Tibial nerve (tissue), 4 donors: Measurements from ENCODE around the gene PROM1. TPM values are rescaled to one million over a fixed set of nuclear protein-coding genes. Genes with fewer than 3 reads are reported as not detected.

Experiments
- DNase-seq, 2 donors: peaks; one replicate each; pipeline ENCODE4 v3.0.0-alpha.2; 2019; ENCODE audit warnings: low spot score in 2 of 2
- H3K27ac ChIP-seq, 4 donors: fragments of 200-600 bp; sonication (generic) in 3 of 4; one replicate each; pipeline ENCODE4 v1.5.1; 2017 to 2019; ENCODE audit warnings: mild to moderate bottlenecking in 1 of 4
- H3K27me3 ChIP-seq, 2 donors: fragments of 200-600 bp; sonication (generic) in 1 of 2; one replicate each; pipeline versions ENCODE4 v1.5.1 to v1.6.0; 2017 to 2019
- H3K36me3 ChIP-seq, 3 donors: fragments of 200-600 bp; sonication (generic); one replicate each; pipeline ENCODE4 v1.5.1; 2018 to 2019
- H3K4me1 ChIP-seq, 4 donors: fragments of 200-600 bp; sonication (generic) in 3 of 4; one replicate each; pipeline ENCODE4 v1.5.1; 2017 to 2019
- H3K4me3 ChIP-seq, 4 donors: fragments of 200-600 bp; sonication (generic) in 3 of 4; one replicate each; pipeline ENCODE4 v1.5.1; 2017 to 2019; ENCODE audit warnings: mild to moderate bottlenecking in 1 of 4, moderate library complexity in 1 of 4
- H3K9me3 ChIP-seq, 4 donors: fragments of 200-600 bp; sonication (generic) in 3 of 4; one replicate each; pipeline ENCODE4 v1.5.1; 2017 to 2019
- EP300 ChIP-seq, 2 donors: sonication (generic); formaldehyde crosslinking; IDR thresholded peaks; one replicate each; pipeline ENCODE4 v1.6.1; 2017; ENCODE audit warnings: antibody characterized with exemption in 2 of 2, mild to moderate bottlenecking in 1 of 2
- POLR2A ChIP-seq, 2 donors: fragments of 450-650 bp; IDR thresholded peaks; one replicate each; pipeline ENCODE4 v1.6.1; 2017; ENCODE audit warnings: antibody characterized with exemption in 2 of 2, mild to moderate bottlenecking in 2 of 2, moderate library complexity in 2 of 2
- WGBS, 2 donors: methylation state at CpG; one replicate each; pipeline ENCODE4 v1.1.5; 2018; 5-methylcytosine and 5-hydroxymethylcytosine counted together
- total RNA-seq, 4 donors: library from RNA; depleted of rRNA; stranded (reverse); fragments of >200 nt; gene quantifications; one replicate each; pipeline ENCODE4 v1.1.0, GENCODE V29; 2016
- TF ChIP-seq, protein P1 (sequence below), 5 experiments: fragments of 200-600 bp in 3 of 5; fragments of 450-650 bp in 2 of 5; sonication (generic) in 3 of 5; IDR thresholded peaks; one replicate each; pipeline ENCODE4 v1.5.1; 2016 to 2019; ENCODE audit warnings: antibody characterized with exemption in 5 of 5, mild to moderate bottlenecking in 3 of 5, moderate library complexity in 2 of 5

PROM1 gene
- total RNA-seq, 4 donors from 2014 or later = not detected

GRCh38 chr4:16043642-16044498 lies 40.0 kb downstream of the PROM1 start:
- Histone ChIP-seq H3K4me3 (no peak overlapping the region), H3K27ac (no peak overlapping the region), H3K27me3 (peaks cover 0 to 4% of the 10 kb centered on the region in 2 donors), H3K36me3 (no peaks in the 10 kb centered on the region), H3K9me3 (no peaks in the 10 kb centered on the region), H3K4me1 (peaks cover 0 to 1% (median 0%) of the 10 kb centered on the region in 4 donors)
- no peak for TF ChIP-seq EP300 (IDR thresholded peaks at IDR 0.05)
- TF ChIP-seq POLR2A (IDR thresholded peaks at IDR 0.05) = no peak
- TF ChIP-seq, protein P1, sequence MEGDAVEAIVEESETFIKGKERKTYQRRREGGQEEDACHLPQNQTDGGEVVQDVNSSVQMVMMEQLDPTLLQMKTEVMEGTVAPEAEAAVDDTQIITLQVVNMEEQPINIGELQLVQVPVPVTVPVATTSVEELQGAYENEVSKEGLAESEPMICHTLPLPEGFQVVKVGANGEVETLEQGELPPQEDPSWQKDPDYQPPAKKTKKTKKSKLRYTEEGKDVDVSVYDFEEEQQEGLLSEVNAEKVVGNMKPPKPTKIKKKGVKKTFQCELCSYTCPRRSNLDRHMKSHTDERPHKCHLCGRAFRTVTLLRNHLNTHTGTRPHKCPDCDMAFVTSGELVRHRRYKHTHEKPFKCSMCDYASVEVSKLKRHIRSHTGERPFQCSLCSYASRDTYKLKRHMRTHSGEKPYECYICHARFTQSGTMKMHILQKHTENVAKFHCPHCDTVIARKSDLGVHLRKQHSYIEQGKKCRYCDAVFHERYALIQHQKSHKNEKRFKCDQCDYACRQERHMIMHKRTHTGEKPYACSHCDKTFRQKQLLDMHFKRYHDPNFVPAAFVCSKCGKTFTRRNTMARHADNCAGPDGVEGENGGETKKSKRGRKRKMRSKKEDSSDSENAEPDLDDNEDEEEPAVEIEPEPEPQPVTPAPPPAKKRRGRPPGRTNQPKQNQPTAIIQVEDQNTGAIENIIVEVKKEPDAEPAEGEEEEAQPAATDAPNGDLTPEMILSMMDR (IDR thresholded peaks at IDR 0.05) = no peak
- DNase-seq = no peak
- 73 to 79% methylated on average over 11 of the region's 11 CpGs for WGBS, 2 donors

- TF ChIP-seq POLR2A (IDR thresholded peaks at IDR 0.05) (no peak), EP300 (IDR thresholded peaks at IDR 0.05) (no peak)
- TF ChIP-seq, protein P1 (IDR thresholded peaks at IDR 0.05) = no peak
- no peaks in the 10 kb centered on the region for H3K36me3 ChIP-seq
- H3K27ac ChIP-seq = no peak overlapping the region
- DNase-seq = no peak
- no peaks in the 10 kb centered on the region for H3K4me1 ChIP-seq
- no peak overlapping the region for H3K4me3 ChIP-seq
- WGBS, 2 donors = 96% methylated on average over 5 of the region's 5 CpGs
- no peaks in the 10 kb centered on the region for H3K9me3 ChIP-seq
- no peaks in the 10 kb centered on the region for H3K27me3 ChIP-seq
Observed at GRCh38 chr4:16039139-16039538, 44.7 kb downstream of the PROM1 start.

- Histone ChIP-seq H3K36me3 (no peaks in the 10 kb centered on the region), H3K27me3 (no peaks in the 10 kb centered on the region), H3K4me3 (no peak overlapping the region), H3K9me3 (no peaks in the 10 kb centered on the region), H3K27ac (no peak overlapping the region), H3K4me1 (no peaks in the 10 kb centered on the region)
- 86 to 90% methylated on average over 4 of the region's 4 CpGs for WGBS, 2 donors
- TF ChIP-seq POLR2A (IDR thresholded peaks at IDR 0.05) (no peak), EP300 (IDR thresholded peaks at IDR 0.05) (no peak)
- TF ChIP-seq, protein P1 (IDR thresholded peaks at IDR 0.05) = no peak
- no peak for DNase-seq
Observed at GRCh38 chr4:16037901-16038300, 45.9 kb downstream of the PROM1 start.

GRCh38 chr4:16035843-16036242 lies 48.0 kb downstream of the PROM1 start:
- H3K27me3 ChIP-seq = no peaks in the 10 kb centered on the region
- H3K9me3 ChIP-seq = no peaks in the 10 kb centered on the region
- no peak overlapping the region for H3K4me3 ChIP-seq
- no peaks in the 10 kb centered on the region for H3K4me1 ChIP-seq
- H3K36me3 ChIP-seq = no peaks in the 10 kb centered on the region
- no peak for DNase-seq
- no peak overlapping the region for H3K27ac ChIP-seq
- TF ChIP-seq, protein P1 (IDR thresholded peaks at IDR 0.05) = no peak
- TF ChIP-seq EP300 (IDR thresholded peaks at IDR 0.05) (no peak), POLR2A (IDR thresholded peaks at IDR 0.05) (no peak)
- 89% methylated on average over 6 of the region's 6 CpGs for WGBS, 2 donors

DNA sequence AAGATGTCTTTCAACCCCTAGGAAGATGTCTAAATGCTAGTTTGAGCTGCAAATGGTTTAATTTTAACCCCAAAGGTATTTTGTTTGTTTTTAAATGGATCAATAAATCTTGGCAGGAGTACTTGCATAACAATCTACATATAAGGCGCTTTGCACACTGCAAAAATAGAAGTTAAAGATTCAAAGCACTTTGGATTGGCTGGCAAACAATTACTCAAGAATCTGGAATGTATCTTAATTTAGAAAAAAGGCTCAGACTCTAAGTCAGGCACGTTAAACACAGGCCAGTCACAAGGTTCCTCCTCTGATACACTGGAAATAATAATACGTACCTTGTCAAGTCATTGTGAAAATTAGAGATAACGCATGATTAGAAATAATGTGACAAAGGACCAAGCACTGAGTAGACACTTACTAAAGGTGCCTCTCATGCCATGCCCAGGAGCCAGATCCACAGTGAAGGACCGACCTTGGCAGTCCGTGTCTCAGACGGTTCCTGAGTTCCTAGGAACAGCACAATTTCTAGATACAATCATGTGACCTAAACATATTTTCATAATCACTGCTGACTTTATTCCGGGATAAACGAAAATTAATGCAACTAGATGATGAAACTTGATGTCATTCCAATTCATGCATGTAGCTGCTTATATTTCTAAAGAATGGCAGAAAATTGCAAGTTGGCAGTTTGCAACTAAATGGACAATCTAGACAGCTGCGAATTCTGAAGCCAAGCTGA lies 49.6 kb downstream of the PROM1 start:
- no peak for DNase-seq
- peaks cover 0 to 6% (median 0%) of the 10 kb centered on the region in 4 donors for H3K4me1 ChIP-seq
- H3K36me3 ChIP-seq = no peaks in the 10 kb centered on the region
- H3K9me3 ChIP-seq = no peaks in the 10 kb centered on the region
- no peaks in the 10 kb centered on the region for H3K27me3 ChIP-seq
- no peak overlapping the region for H3K4me3 ChIP-seq
- no peak overlapping the region for H3K27ac ChIP-seq
- TF ChIP-seq EP300 (IDR thresholded peaks at IDR 0.05) (no peak), POLR2A (IDR thresholded peaks at IDR 0.05) (no peak)
- TF ChIP-seq, protein P1 (IDR thresholded peaks at IDR 0.05) = no peak
- 51 to 67% methylated on average over 10 of the region's 10 CpGs for WGBS, 2 donors
